HG02885 (cell line): ENCODE measurements around the gene PNP.
"Not testable (repeated sequence)": the region's sequence is repeated elsewhere in the genome, so short reads cannot be mapped to it uniquely, and the experiment has no call there.

Experiments
- ATAC-seq: cut with Tn5 transposase; IDR thresholded peaks from one replicate; pipeline ENCODE4 v1.9.1; 2021; ENCODE audit warnings: mild to moderate bottlenecking; ENCODE audit not compliant: unreplicated experiment, poor library complexity

Gene PNP

DNA sequence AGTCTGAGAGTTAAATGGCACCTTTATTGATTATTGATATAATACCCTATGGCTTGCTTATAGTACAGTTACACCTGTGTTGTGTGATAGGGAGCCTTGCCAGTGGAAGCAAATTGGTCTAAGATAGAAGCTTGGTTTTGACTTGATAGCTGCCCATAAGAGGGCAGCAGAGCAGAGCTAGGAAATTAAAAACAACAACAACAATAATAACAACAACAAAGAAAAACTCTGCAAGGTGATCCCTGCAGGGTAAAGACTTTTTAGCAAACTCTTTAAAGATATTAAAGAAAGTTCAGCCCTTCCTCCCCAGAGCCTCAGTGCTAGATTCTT, 18.2 kb downstream of the PNP start:
- ATAC-seq = no peak

- peak; percentile 34 for ATAC-seq
These were observed 20.1 kb downstream of the PNP start for GRCh38 chr14:20489093-20489994.

- ATAC-seq = no peak
These were observed 21.4 kb downstream of the PNP start for GRCh38 chr14:20490563-20490962.

DNA sequence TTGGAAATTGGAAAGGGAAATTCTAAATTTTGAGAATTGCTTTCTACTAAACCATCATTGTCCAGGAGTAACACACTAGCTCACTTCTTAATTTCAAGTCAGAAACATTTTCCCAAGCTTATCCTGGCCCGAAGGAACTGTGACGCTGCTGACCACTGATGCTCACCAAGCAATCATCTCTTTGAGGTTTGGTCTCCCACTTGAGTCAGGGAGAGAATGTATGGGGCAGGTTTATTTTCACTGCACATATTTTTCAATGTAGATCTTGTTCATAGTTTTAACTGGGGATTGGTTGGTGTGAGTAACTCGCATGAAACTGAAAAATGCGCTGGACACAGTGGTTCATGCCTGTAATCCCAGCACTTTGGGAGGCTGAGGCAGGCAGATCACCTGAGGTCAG, 23.3 kb downstream of the PNP start:
- no peak for ATAC-seq

- no peak for ATAC-seq
These were observed 24.4 kb downstream of the PNP start for GRCh38 chr14:20493634-20494033.

- ATAC-seq = no peak
These were observed 25.9 kb downstream of the PNP start for GRCh38 chr14:20494935-20495766.

DNA sequence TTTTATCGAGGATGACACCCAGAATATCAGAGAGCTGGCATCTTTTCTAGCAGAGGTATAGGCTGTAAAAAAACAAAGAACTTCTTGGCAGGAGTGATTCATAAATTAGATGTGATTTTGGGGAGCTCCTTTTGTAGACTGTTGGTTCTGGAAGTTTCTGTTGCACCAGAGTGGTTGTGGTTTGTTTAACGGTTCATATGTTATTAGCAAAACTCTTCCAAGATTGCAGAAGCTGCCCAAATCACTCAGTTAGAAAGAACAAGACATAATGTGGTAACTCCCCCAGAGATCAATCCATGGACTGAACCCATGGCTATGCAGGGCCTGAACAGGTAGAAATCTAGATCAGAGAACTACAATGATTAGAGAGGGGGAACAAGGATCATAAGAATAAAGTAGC, 29.4 kb downstream of the PNP start:
- ATAC-seq = no peak

DNA sequence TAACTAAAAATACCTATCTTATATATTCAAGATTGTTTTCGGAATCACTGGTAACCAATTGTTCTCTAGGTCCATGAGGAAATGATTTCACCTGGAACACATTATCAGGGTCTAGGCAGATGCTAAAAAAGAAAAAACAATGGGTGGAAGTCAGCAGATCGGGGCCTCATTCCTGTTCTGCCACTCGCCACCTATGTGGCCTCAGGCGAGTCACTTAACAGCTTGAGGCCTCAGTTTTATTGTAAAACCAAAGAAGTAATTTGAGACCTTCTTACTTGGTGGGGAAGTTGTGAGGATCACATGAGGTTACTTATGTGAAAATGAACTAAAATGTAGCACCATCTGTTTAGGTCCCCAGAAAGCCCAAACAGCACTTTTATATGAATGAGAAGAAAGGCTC, 29.9 kb downstream of the PNP start:
- ATAC-seq = no peak

- ATAC-seq = no peak
These were observed 30.7 kb downstream of the PNP start for GRCh38 chr14:20499881-20500280.

DNA sequence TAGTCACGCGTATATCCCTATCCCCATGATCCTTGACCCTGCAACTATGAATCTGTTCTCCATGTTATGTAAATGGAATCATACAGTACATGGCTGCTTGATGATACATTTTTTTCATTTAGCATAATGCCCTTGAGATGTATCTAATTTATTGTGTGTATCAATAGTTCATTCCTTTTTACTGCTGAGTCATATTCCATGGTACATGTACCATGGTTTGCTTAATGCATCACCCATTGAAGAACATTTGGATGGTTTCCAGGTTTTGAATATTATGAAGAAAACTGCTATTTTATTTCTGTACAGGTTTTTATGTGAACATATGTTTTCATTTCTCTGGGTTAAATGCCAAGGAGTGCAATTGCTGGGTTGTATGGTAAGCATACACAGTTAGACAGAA, 32.1 kb downstream of the PNP start:
- ATAC-seq = no peak

DNA sequence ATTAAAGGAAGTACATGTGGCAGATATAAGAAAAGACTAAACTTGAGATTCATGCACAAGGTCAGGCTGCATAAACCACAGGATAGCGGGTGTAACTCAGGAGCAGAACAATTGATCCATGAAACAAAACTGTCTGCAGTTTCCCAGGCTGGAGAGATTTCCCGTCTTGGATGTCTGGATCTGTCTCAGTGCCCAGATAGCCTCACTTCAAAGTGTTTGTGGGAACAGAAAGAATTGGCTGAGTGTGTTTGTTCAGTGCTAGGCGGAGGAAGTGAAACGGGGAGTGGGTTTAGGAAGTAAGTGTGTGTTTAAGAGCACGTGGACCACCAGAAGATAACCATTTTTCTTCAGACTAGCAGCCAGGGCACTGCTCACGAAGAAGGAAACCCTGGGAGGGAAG, 34.7 kb downstream of the PNP start:
- ATAC-seq = no peak

DNA sequence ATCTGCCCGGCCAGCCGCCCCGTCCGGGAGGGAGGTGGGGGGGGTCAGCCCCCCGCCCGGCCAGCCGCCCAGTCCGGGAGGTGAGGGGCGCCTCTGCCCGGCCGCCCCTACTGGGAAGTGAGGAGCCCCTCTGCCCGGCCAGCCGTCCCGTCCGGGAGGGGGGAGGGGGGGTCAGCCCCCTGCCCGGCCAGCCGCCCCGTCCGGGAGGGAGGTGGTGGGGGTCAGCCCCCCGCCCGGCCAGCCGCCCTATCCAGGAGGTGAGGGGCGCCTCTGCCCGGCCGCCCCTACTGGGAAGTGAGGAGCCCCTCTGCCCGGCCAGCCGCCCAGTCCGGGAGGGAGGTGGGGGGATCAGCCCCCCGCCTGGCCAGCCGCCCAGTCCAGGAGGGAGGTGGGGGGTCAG, 37.1 kb downstream of the PNP start:
- ATAC-seq = not testable (repeated sequence)

- not testable (repeated sequence) for ATAC-seq
These were observed 37.5 kb downstream of the PNP start for GRCh38 chr14:20506752-20507151.

DNA sequence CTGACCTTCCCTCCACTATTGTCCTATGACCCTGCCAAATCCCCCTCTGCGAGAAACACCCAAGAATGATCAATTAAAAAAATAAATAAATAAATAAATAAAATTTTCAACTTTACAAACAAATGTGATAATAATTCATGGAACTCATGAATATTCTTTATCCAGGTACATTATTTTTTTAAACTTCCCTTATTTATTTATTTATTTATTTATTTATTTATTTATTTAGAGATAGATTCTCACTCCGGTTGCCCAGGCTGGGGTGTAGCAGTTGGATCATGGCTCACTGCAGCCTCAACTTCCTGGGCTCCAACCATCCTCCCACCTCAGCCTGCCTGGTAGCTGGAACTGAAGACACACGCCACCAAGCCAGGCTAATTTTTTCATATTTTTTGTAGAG, 38.3 kb downstream of the PNP start:
- ATAC-seq = not testable (repeated sequence)

DNA sequence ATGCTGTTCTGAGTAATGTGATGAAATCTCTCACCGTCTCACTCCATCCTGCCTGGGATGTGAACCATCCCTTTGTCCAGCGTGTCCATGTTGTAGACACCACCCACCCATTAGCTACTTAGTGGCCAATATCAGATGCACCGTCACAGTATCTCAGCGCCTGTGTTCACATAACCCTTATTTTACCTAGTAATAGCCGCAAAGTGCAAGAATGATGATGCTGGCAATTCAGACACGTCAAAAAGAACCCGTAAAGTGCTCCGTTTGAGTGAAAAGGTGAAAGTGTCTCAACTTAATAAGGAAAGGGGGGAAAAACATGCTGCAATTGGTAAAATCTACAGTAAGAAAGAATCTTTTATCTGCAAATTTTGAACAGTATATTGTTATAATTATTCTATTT, 39.2 kb downstream of the PNP start:
- no peak for ATAC-seq

- no peak for ATAC-seq
These were observed 43.1 kb downstream of the PNP start for GRCh38 chr14:20512177-20512905.

GRCh38 chr14:20515846-20516245, 46.6 kb downstream of the PNP start:
- ATAC-seq = no peak

DNA sequence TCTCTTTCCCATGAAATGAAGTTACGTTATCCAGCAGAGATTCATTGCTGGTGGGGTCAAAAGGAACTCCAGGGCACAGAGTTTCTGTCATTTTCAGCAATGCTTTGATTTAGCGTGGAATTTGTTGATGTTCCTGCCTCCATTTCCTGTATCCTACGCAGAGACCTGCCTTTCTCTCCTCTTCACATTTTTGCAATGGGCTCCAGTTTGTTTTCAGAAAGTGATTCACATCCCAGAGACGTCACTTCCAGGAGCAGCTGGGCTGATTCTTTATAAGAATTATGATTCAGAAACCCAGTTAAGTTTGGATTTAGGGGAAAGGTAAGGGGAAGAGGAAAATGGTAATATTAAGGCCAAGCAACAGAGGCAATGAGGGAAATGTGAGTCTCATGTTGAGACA, 47.7 kb downstream of the PNP start:
- no peak for ATAC-seq

DNA sequence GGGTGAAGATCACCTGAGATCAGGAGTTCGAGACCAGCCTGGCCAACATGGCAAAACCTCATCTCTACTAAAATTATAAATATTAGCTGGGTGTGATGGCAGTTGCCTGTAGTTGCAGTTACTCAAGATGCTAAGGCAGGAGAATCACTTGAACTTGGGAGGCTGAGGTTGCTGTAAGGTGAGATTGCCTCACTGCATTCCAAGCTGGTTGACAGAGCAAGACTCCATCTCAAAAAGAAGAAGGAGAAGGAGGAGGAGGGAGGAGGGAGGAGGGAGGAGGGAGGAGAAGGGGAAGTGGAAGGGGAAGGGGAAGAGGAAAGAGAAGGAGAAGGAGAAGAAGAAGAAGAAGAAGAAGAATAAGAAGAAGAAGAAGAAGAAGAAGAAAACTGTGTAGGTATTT, 53.1 kb downstream of the PNP start:
- no peak for ATAC-seq

DNA sequence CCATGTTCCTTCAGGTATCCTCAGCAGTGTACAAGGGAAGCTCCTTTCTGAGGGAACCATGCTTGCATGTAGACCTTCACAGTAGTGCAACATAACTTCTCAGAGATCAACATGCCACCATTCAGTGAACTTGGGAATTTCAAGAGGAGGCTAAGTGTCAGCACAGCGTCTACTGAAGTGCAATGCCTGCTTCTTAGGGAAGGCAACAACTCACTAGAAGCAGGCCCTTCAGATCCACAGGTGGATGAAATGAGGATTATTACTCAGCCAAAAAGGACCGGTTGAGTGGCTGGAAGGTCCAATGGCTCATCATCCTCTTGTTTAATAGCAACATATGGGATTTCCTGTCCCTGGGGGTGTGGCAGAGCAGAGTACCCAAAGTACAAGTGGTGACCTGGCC, 54.8 kb downstream of the PNP start:
- ATAC-seq = no peak
